ENCODE results near the gene MPPE1. TPM values are rescaled to one million over a fixed set of nuclear protein-coding genes. Genes with fewer than 3 reads are reported as not detected.

The MPPE1 gene
- total RNA-seq, 1 experiment from 2014 or later, result 21.4 TPM

DNA sequence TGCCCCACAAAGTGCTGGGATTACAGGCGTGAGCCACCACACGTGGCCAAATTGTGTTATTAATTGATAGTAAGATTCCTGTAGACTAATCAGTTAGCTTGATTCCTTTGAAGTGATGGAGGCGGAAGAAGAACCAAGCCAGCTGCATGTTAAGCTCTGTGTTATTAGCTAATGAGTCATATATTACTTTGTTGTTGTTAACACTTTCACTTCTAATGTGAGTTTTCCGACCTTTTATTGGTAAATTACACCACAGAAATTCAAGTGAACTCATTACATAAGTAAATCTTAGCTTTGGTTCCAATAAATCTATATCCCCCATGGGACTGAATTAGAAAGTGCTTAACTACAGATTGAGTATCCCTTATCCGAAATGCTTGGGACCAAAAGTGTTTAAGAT is 36.6 kb downstream of the MPPE1 start:
- H3K9ac ChIP-seq (ENCODE audit: low read length), result no peak overlapping the region
- no peaks in the 10 kb centered on the region for H3K9me2 ChIP-seq (ENCODE audit: insufficient read depth)
- intact Hi-C loops (cut with micrococcal nuclease), result no loop called here
- H4K20me1 ChIP-seq (ENCODE audit: insufficient read depth), result no peaks in the 10 kb centered on the region
- peaks cover 0 to 4% of the 10 kb centered on the region in 2 experiments; a peak in 1 of 4 replicates for H3K4me1 ChIP-seq (ENCODE audit: control insufficient read depth in 1 of 2, insufficient read depth in 2 of 2, low read length in 2 of 2)
- no peaks in the 10 kb centered on the region for H3K36me3 ChIP-seq (ENCODE audit: control insufficient read depth in 1 of 2, insufficient read depth in 2 of 2, low read length in 2 of 2)
- CTCF ChIA-PET, result interaction anchor here (1.2 to 1.4 kb wide), 3 partner anchors 124 to 216 kb away, joined by 3 to 11 read pairs (median 4); no protein-coding TSS in a partner anchor
- H3K27ac ChIP-seq (ENCODE audit: low read depth, low read length), result no peak overlapping the region
- no peak overlapping the region for H2AFZ ChIP-seq (ENCODE audit: low read depth, low read length, poor library complexity, severe bottlenecking)
- H3K79me2 ChIP-seq (ENCODE audit: insufficient read depth, low read length), result no peaks in the 10 kb centered on the region
- no TSS peak for BruUV-seq (replicated peaks)
- ATAC-seq (no peak), DNase-seq (ENCODE audit: low read depth, low spot score) (no peak)
- no peak overlapping the region for H3K4me3 ChIP-seq (replicated peaks in 1 of 2; ENCODE audit: low read depth in 1 of 2, low read length in 2 of 2)
- H3K27me3 ChIP-seq (ENCODE audit: insufficient read depth, low read length), result no peaks in the 10 kb centered on the region
- POLR2A ChIA-PET, result interaction anchor here (0.9 kb wide), 1 partner anchor 16 kb away, joined by 3 read pairs; no protein-coding TSS in a partner anchor
- RAD21 ChIA-PET (ENCODE audit: low non-redundant PET in 1 of 2, low total read pairs in 2 of 2, uncharacterized antibody in 2 of 2, unreplicated experiment in 2 of 2), result interaction anchor here in 1 of 2 experiments (1.0 kb wide), 1 partner anchor 138 kb away, joined by 3 read pairs; no protein-coding TSS in a partner anchor
- peaks cover 0 to 3% of the 10 kb centered on the region in 2 experiments; a peak in 1 of 4 replicates for H3K9me3 ChIP-seq (ENCODE audit: control insufficient read depth in 1 of 2, insufficient read depth in 1 of 2, low read depth in 1 of 2, low read length in 2 of 2)
- no peak for TF ChIP-seq POLR2A (IDR thresholded peaks at IDR 0.05; ENCODE audit: borderline replicate concordance, extremely low read depth, insufficient read depth, insufficient read length)
- TF ChIP-seq, protein P1, sequence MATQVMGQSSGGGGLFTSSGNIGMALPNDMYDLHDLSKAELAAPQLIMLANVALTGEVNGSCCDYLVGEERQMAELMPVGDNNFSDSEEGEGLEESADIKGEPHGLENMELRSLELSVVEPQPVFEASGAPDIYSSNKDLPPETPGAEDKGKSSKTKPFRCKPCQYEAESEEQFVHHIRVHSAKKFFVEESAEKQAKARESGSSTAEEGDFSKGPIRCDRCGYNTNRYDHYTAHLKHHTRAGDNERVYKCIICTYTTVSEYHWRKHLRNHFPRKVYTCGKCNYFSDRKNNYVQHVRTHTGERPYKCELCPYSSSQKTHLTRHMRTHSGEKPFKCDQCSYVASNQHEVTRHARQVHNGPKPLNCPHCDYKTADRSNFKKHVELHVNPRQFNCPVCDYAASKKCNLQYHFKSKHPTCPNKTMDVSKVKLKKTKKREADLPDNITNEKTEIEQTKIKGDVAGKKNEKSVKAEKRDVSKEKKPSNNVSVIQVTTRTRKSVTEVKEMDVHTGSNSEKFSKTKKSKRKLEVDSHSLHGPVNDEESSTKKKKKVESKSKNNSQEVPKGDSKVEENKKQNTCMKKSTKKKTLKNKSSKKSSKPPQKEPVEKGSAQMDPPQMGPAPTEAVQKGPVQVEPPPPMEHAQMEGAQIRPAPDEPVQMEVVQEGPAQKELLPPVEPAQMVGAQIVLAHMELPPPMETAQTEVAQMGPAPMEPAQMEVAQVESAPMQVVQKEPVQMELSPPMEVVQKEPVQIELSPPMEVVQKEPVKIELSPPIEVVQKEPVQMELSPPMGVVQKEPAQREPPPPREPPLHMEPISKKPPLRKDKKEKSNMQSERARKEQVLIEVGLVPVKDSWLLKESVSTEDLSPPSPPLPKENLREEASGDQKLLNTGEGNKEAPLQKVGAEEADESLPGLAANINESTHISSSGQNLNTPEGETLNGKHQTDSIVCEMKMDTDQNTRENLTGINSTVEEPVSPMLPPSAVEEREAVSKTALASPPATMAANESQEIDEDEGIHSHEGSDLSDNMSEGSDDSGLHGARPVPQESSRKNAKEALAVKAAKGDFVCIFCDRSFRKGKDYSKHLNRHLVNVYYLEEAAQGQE (IDR thresholded peaks at IDR 0.05; ENCODE audit: low read depth), result no peak
- TF ChIP-seq EZH2 (IDR thresholded peaks at IDR 0.05), result no peak
- peak; percentile 42 for TF ChIP-seq TCF7L2 (IDR thresholded peaks at IDR 0.05; ENCODE audit: borderline replicate concordance, extremely low read depth, insufficient read depth, insufficient read length)
- TF ChIP-seq JUND (IDR thresholded peaks at IDR 0.05), result no peak
- no peak for TF ChIP-seq SIN3A (IDR thresholded peaks at IDR 0.05; ENCODE audit: low read depth)
- no peak for TF ChIP-seq ZFX (IDR thresholded peaks at IDR 0.05)
- TF ChIP-seq YY1 (IDR thresholded peaks at IDR 0.05; ENCODE audit: extremely low read depth, insufficient replicate concordance, low read depth, low read length), result no peak
- 0 out of 2 replicates have a peak overlapping the region, but pooled peaks have one; percentile 26 for H3K4me2 ChIP-seq (ENCODE audit: low read length)

Measured in HCT116 (cell line).